ENCODE measurements around the gene CTNNA3. TPM values are rescaled to one million over a fixed set of nuclear protein-coding genes. Genes with fewer than 3 reads are reported as not detected.
"Not testable (repeated sequence)": the region's sequence is repeated elsewhere in the genome, so short reads cannot be mapped to it uniquely, and the experiment has no call there.

The CTNNA3 gene
- total and polyA plus RNA-seq, 7 donors, result 0.85 to 66.2 (median 28.1) TPM

DNA sequence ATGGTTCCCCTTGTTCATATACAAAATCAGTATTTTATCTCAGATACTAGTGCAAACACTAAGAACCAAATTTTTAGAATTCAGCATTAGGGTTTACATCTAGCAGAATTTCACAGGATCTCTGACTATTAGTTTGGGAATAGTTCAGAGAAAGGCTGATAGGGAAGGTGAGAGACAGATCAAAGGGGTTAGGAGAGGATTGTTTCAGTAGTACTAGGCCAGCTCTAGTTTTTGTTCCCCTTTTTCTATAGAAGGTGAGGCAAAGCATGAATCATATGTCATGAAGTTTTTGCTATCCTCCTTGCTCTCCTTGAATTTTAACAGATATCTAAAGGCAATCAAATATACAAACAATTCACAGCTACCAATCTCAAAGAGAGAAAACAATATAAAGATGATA is 26.1 kb upstream of the CTNNA3 start:
- H3K9me3 ChIP-seq, result no peaks in the 10 kb centered on the region
- no peak overlapping the region for H3K27ac ChIP-seq
- DNase-seq (no peak), ATAC-seq (no peak)
- no peaks in the 10 kb centered on the region for H3K27me3 ChIP-seq (ENCODE audit: insufficient read depth in 3 of 3, low read length in 2 of 3)
- H3K36me3 ChIP-seq (ENCODE audit: insufficient read depth in 1 of 2, low read depth in 1 of 2), result no peaks in the 10 kb centered on the region
- H3K4me3 ChIP-seq, result no peak overlapping the region
- intact Hi-C loops (cut with DNase I), result no loop called here
- TF ChIP-seq CTCF (IDR thresholded peaks at IDR 0.05), result no peak
- H3K4me1 ChIP-seq, result no peaks in the 10 kb centered on the region

GRCh38 chr10:67716455-67716854 is 20.5 kb upstream of the CTNNA3 start:
- H3K4me1 ChIP-seq; H3K9me3 ChIP-seq; H3K27ac ChIP-seq; DNase-seq; ATAC-seq; H3K4me3 ChIP-seq; intact Hi-C loops (cut with DNase I); H3K27me3 ChIP-seq (ENCODE audit: insufficient read depth in 3 of 3, low read length in 2 of 3); H3K36me3 ChIP-seq (ENCODE audit: insufficient read depth in 1 of 2, low read depth in 1 of 2): not testable (repeated sequence)
- 94 to 97% (median 95%) methylated on average over 4 of the region's 4 CpGs for WGBS, 3 donors

DNA sequence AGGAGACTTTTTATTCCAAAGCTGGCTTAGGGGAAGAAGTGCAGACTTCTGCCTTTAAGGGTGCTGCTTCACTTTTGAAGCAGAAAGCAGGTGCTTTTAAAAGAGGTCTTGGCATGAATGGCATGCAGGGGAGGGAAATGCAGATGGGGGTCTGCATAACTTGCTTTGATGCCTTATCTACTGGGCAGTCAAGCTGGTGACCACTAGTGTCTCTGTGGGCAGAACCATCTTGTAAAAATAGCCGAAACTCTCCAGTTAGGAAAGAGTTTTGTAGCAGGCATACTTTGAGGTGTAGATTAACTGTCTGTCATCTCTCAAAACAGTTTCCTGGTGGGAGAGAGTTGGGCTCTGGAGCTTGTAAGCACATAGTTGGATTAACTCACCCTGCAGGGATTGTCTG is 9.9 kb upstream of the CTNNA3 start:
- no peak overlapping the region for H3K4me3 ChIP-seq
- DNase-seq (no peak), ATAC-seq (no peak)
- 72 to 86% (median 81%) methylated on average over 1 of the region's 1 CpG for WGBS, 3 donors
- H3K27ac ChIP-seq, result no peak overlapping the region
- H3K27me3 ChIP-seq (ENCODE audit: insufficient read depth in 3 of 3, low read length in 2 of 3), result no peaks in the 10 kb centered on the region
- H3K4me1 ChIP-seq, result no peaks in the 10 kb centered on the region
- no peaks in the 10 kb centered on the region for H3K9me3 ChIP-seq
- H3K36me3 ChIP-seq (ENCODE audit: insufficient read depth in 1 of 2, low read depth in 1 of 2), result no peaks in the 10 kb centered on the region
- intact Hi-C loops (cut with DNase I), result no loop called here
- no peak for TF ChIP-seq CTCF (IDR thresholded peaks at IDR 0.05)

- not testable (repeated sequence) for DNase-seq; H3K4me3 ChIP-seq; H3K27me3 ChIP-seq (ENCODE audit: insufficient read depth in 3 of 3, low read length in 2 of 3); ATAC-seq; H3K27ac ChIP-seq; H3K9me3 ChIP-seq; H3K36me3 ChIP-seq (ENCODE audit: insufficient read depth in 1 of 2, low read depth in 1 of 2); H3K4me1 ChIP-seq
- intact Hi-C loops (cut with DNase I), result loop anchor here in 1 of 2 donors (2.0 kb wide), 1 partner anchor 77 kb away; no protein-coding TSS in a partner anchor
- WGBS, 3 donors, result 93 to 96% (median 95%) methylated on average over 20 to 22 of the region's 23 CpGs
Measured at GRCh38 chr10:67699613-67700270, 3.7 kb upstream of the CTNNA3 start.

DNA sequence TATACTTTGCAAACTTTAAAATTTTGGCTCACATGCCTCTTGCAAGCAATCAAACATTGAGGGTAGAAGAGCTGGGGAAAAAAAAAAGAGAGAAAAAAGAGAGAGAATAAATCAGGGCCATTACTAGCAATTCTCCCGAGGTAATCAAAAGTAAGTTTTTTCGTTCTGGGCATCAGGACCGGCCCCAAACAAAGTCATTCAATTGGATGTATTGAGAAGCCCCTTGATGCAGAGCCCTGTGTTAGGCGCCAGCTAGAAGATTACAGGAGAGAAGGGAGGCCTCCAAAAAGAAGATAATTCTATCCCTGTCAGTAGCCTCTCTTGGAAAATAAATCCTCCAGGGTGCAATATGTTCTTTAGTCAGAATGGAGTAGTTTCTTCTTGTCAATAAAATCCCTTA is 2.2 kb upstream of the CTNNA3 start:
- WGBS, 3 donors, result 43 to 60% (median 48%) methylated on average over 4 of the region's 4 CpGs
- Histone ChIP-seq H3K27me3 (ENCODE audit: insufficient read depth in 3 of 3, low read length in 2 of 3) (no peaks in the 10 kb centered on the region), H3K27ac (no peak overlapping the region), H3K9me3 (no peaks in the 10 kb centered on the region), H3K4me1 (peaks cover 9% of the 10 kb centered on the region), H3K36me3 (ENCODE audit: insufficient read depth in 1 of 2, low read depth in 1 of 2) (no peaks in the 10 kb centered on the region), H3K4me3 (no peak overlapping the region)
- TF ChIP-seq CTCF (IDR thresholded peaks at IDR 0.05), result no peak
- intact Hi-C loops (cut with DNase I), result loop anchor here in 1 of 2 donors (2.0 kb wide), 1 partner anchor 79 kb away; no protein-coding TSS in a partner anchor
- ATAC-seq (no peak), DNase-seq (no peak)

DNA sequence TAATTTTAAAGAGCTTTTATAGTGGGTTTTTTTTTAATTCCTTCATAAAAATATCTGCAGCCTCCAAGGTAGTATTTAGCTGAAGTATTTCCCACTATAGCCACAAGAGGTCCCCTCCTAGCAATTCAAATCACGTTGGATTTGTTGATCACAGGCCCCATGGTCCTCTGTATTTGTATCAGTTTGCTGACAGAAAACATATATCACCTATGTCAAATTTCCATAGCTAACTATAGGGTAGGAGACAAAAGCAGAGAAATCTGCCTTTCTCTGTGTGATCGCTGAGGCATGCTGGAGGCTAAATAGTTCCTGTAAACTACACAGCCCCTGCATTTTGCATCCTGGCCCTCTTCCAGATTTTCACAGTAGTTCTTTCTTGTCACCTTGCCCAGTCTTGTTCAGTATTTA is 1.7 kb upstream of the CTNNA3 start:
- H3K27me3 ChIP-seq (ENCODE audit: insufficient read depth in 3 of 3, low read length in 2 of 3), result no peaks in the 10 kb centered on the region
- ATAC-seq (peak; percentile 64 to 88 (median 68)), DNase-seq (no peak)
- no peaks in the 10 kb centered on the region for H3K36me3 ChIP-seq (ENCODE audit: insufficient read depth in 1 of 2, low read depth in 1 of 2)
- H3K9me3 ChIP-seq, result no peaks in the 10 kb centered on the region
- H3K27ac ChIP-seq, result no peak overlapping the region
- intact Hi-C loops (cut with DNase I), result loop anchor here (1.0 to 2.0 kb wide), 2 partner anchors 79 to 83 kb away; no protein-coding TSS in a partner anchor
- no peak overlapping the region for H3K4me3 ChIP-seq
- peak; percentile 76 for TF ChIP-seq CTCF (IDR thresholded peaks at IDR 0.05)
- peaks cover 9% of the 10 kb centered on the region for H3K4me1 ChIP-seq
- WGBS, 3 donors, result 6 to 18% (median 7%) methylated on average over 2 of the region's 2 CpGs

All from psoas muscle (tissue), 8 donors.